HEK293 (cell line): ENCODE results near the gene FTO.

Experiments used
- CTCF ChIA-PET: fragments of 350-600 bp; formaldehyde crosslinking; extraction: SDS; loops from one replicate; lab custom pipeline; 2021; ENCODE audit warnings: antibody characterized with exemption; lab: Yijun Ruan, JAX
- POLR2A ChIA-PET: fragments of 300-600 bp; formaldehyde crosslinking; extraction: SDS; loops from one replicate; lab custom pipeline; 2020; ENCODE audit warnings: antibody characterized with exemption, inconsistent platforms; lab: Yijun Ruan, JAX
- H3K27ac ChIP-seq: fragments of 200-500 bp; sonication (Bioruptor generic); 2 replicates; pipeline ENCODE4 v1.5.1; 2014; ENCODE audit warnings: low read depth, low read length, control low read depth, inconsistent platforms; ENCODE audit errors: extremely low read depth
- H3K36me3 ChIP-seq, 2 experiments: fragments of 200-500 bp in 1 of 2; sonication (Bioruptor generic) in 1 of 2; 1 replicate in 1 of 2; 2 replicates in 1 of 2; pipeline ENCODE4 v1.5.1; 2014 to 2017; ENCODE audit warnings: inconsistent platforms in 2 of 2, low read length in 2 of 2; ENCODE audit not compliant: control insufficient read depth in 2 of 2, insufficient read depth in 1 of 2
- H3K4me1 ChIP-seq: fragments of 200-500 bp; sonication (Bioruptor generic); 2 replicates; pipeline ENCODE4 v1.5.1; 2014; ENCODE audit warnings: mild to moderate bottlenecking, low read length, inconsistent platforms; ENCODE audit not compliant: control insufficient read depth, insufficient read depth
- H3K4me3 ChIP-seq: 2 replicates; pipeline ENCODE4 v1.5.1; 2011; ENCODE audit warnings: low read depth, mild to moderate bottlenecking, control low read depth, low read length, moderate library complexity
- H3K9me3 ChIP-seq: fragments of 200-500 bp; sonication (Bioruptor generic); 2 replicates; pipeline ENCODE4 v1.5.1; 2014; ENCODE audit warnings: low read depth, low read length, inconsistent platforms; ENCODE audit not compliant: control insufficient read depth, insufficient read depth
- EGR2 ChIP-seq: fragments of 450-650 bp; formaldehyde crosslinking; IDR thresholded peaks from 2 replicates; pipeline ENCODE4 v1.5.1; 2016; ENCODE audit warnings: low read depth, missing biosample characterization, missing genetic modification characterization
- GLI2 ChIP-seq: fragments of 450-650 bp; formaldehyde crosslinking; IDR thresholded peaks from 2 replicates; pipeline ENCODE4; 2017; ENCODE audit warnings: missing biosample characterization, missing genetic modification characterization, low read depth, borderline replicate concordance
- GLIS1 ChIP-seq: fragments of 450-650 bp; formaldehyde crosslinking; IDR thresholded peaks from 2 replicates; pipeline ENCODE4 v1.5.1; 2016; ENCODE audit warnings: missing biosample characterization, missing genetic modification characterization
- GLIS2 ChIP-seq: fragments of 450-650 bp; formaldehyde crosslinking; IDR thresholded peaks from 2 replicates; pipeline ENCODE4 v1.5.1; 2016; ENCODE audit warnings: missing biosample characterization, missing genetic modification characterization
- HOXA7 ChIP-seq: sonication (generic); formaldehyde crosslinking; IDR thresholded peaks from 2 replicates; pipeline ENCODE4 v1.8.1; 2022; ENCODE audit warnings: missing genetic modification reagents, borderline replicate concordance
- HOXC10 ChIP-seq: sonication (generic); formaldehyde crosslinking; IDR thresholded peaks from 2 replicates; pipeline ENCODE4 v1.8.1; 2023; ENCODE audit warnings: mild to moderate bottlenecking, missing genetic modification reagents
- KLF7 ChIP-seq: fragments of 450-650 bp; formaldehyde crosslinking; IDR thresholded peaks from 2 replicates; pipeline ENCODE4 v1.5.1; 2016; ENCODE audit warnings: missing biosample characterization, missing genetic modification characterization, borderline replicate concordance
- OSR2 ChIP-seq: fragments of 450-650 bp; formaldehyde crosslinking; IDR thresholded peaks from 2 replicates; pipeline ENCODE4 v1.5.1; 2016; ENCODE audit warnings: missing biosample characterization, missing genetic modification characterization
- SCRT1 ChIP-seq: fragments of 450-650 bp; formaldehyde crosslinking; IDR thresholded peaks from 2 replicates; pipeline ENCODE4 v1.5.1; 2016; ENCODE audit warnings: missing biosample characterization, missing genetic modification characterization, borderline replicate concordance
- SETDB1 ChIP-seq: IDR thresholded peaks from one replicate; pipeline ENCODE4 v1.6.1; 2017; ENCODE audit warnings: mild to moderate bottlenecking, low read length, moderate library complexity, mixed read lengths; ENCODE audit not compliant: insufficient read length
- SP3 ChIP-seq: fragments of 450-650 bp; formaldehyde crosslinking; IDR thresholded peaks from 2 replicates; pipeline ENCODE4 v1.5.1; 2016; ENCODE audit warnings: missing biosample characterization, missing genetic modification characterization
- ZBTB1 ChIP-seq: fragments of 450-650 bp; formaldehyde crosslinking; IDR thresholded peaks from 2 replicates; pipeline ENCODE4 v1.5.1; 2016; ENCODE audit warnings: missing biosample characterization, missing genetic modification characterization
- ZBTB44 ChIP-seq: fragments of 450-650 bp; IDR thresholded peaks from 2 replicates; pipeline ENCODE4 v1.5.1; 2018; ENCODE audit warnings: missing biosample characterization, mild to moderate bottlenecking, missing genetic modification characterization
- ZEB2 ChIP-seq: fragments of 450-650 bp; formaldehyde crosslinking; IDR thresholded peaks from 2 replicates; pipeline ENCODE4 v1.5.1; 2016; ENCODE audit warnings: missing biosample characterization, missing genetic modification characterization
- ZFHX2 ChIP-seq: fragments of 450-650 bp; formaldehyde crosslinking; conservative IDR thresholded peaks from 2 replicates; pipeline ENCODE4 v1.5.1; 2016; ENCODE audit warnings: missing biosample characterization, missing genetic modification characterization
- ZFP69B ChIP-seq: fragments of 450-650 bp; formaldehyde crosslinking; IDR thresholded peaks from 2 replicates; pipeline ENCODE4 v1.5.1; 2016; ENCODE audit warnings: missing biosample characterization, missing genetic modification characterization
- ZNF112 ChIP-seq: fragments of 450-650 bp; formaldehyde crosslinking; IDR thresholded peaks from 2 replicates; pipeline ENCODE4 v1.5.0; 2017; ENCODE audit warnings: missing biosample characterization, missing genetic modification characterization
- ZNF211 ChIP-seq: fragments of 450-650 bp; formaldehyde crosslinking; IDR thresholded peaks from 2 replicates; pipeline ENCODE4 v1.5.1; 2016; ENCODE audit warnings: low read depth, missing biosample characterization, missing genetic modification characterization
- ZNF223 ChIP-seq: fragments of 450-650 bp; formaldehyde crosslinking; IDR thresholded peaks from 2 replicates; pipeline ENCODE4 v1.5.1; 2016; ENCODE audit warnings: missing biosample characterization, missing genetic modification characterization
- ZNF23 ChIP-seq: fragments of 450-650 bp; formaldehyde crosslinking; IDR thresholded peaks from 2 replicates; pipeline ENCODE4 v1.5.1; 2016; ENCODE audit warnings: missing biosample characterization, missing genetic modification characterization, borderline replicate concordance
- ZNF266 ChIP-seq: fragments of 450-650 bp; formaldehyde crosslinking; IDR thresholded peaks from 2 replicates; pipeline ENCODE4 v1.5.1; 2016; ENCODE audit warnings: missing biosample characterization, missing genetic modification characterization, low read depth
- ZNF391 ChIP-seq: fragments of 450-650 bp; formaldehyde crosslinking; IDR thresholded peaks from 2 replicates; pipeline ENCODE4 v1.5.1; 2016; ENCODE audit warnings: low read depth, missing biosample characterization, missing genetic modification characterization, borderline replicate concordance
- ZNF426 ChIP-seq: fragments of 450-650 bp; formaldehyde crosslinking; IDR thresholded peaks from 2 replicates; pipeline ENCODE4 v1.5.1; 2017; ENCODE audit warnings: missing biosample characterization, missing genetic modification characterization, mild to moderate bottlenecking, inconsistent platforms, moderate library complexity
- ZNF521 ChIP-seq: fragments of 450-650 bp; formaldehyde crosslinking; IDR thresholded peaks from 2 replicates; pipeline ENCODE4 v1.5.1; 2017; ENCODE audit warnings: missing biosample characterization, mild to moderate bottlenecking, missing genetic modification characterization
- ZNF529 ChIP-seq: fragments of 450-650 bp; formaldehyde crosslinking; IDR thresholded peaks from 2 replicates; pipeline ENCODE4 v1.5.1; 2017; ENCODE audit warnings: missing genetic modification characterization, missing biosample characterization; ENCODE audit not compliant: insufficient replicate concordance
- ZNF571 ChIP-seq: fragments of 450-650 bp; formaldehyde crosslinking; IDR thresholded peaks from 2 replicates; pipeline ENCODE4 v1.5.0; 2017; ENCODE audit warnings: missing biosample characterization, missing genetic modification characterization
- ZNF623 ChIP-seq: fragments of 450-650 bp; formaldehyde crosslinking; IDR thresholded peaks from 2 replicates; pipeline ENCODE4 v1.5.1; 2016; ENCODE audit warnings: missing biosample characterization, missing genetic modification characterization
- ZNF626 ChIP-seq: fragments of 450-650 bp; sonication (Bioruptor Pico); formaldehyde crosslinking; IDR thresholded peaks from 2 replicates; pipeline ENCODE4 v1.5.1; 2018; ENCODE audit warnings: missing biosample characterization, missing genetic modification characterization, inconsistent platforms
- ZNF639 ChIP-seq: fragments of 450-650 bp; formaldehyde crosslinking; IDR thresholded peaks from 2 replicates; pipeline ENCODE4 v1.5.1; 2016; ENCODE audit warnings: missing biosample characterization, missing genetic modification characterization
- ZNF658 ChIP-seq: fragments of 450-650 bp; formaldehyde crosslinking; IDR thresholded peaks from 2 replicates; pipeline ENCODE4; 2016; ENCODE audit warnings: missing biosample characterization, missing genetic modification characterization
- ZNF704 ChIP-seq: fragments of 450-650 bp; formaldehyde crosslinking; IDR thresholded peaks from 2 replicates; pipeline ENCODE4 v1.5.1; 2016; ENCODE audit warnings: missing biosample characterization, missing genetic modification characterization
- ZNF791 ChIP-seq: fragments of 450-650 bp; formaldehyde crosslinking; IDR thresholded peaks from 2 replicates; pipeline ENCODE4 v1.5.1; 2016; ENCODE audit warnings: missing biosample characterization, missing genetic modification characterization
- ZNF843 ChIP-seq: fragments of 450-650 bp; formaldehyde crosslinking; IDR thresholded peaks from 2 replicates; pipeline ENCODE4 v1.5.1; 2016; ENCODE audit warnings: missing biosample characterization, missing genetic modification characterization
- ZXDB ChIP-seq: fragments of 450-650 bp; formaldehyde crosslinking; IDR thresholded peaks from 2 replicates; pipeline ENCODE4 v1.5.1; 2016; ENCODE audit warnings: missing biosample characterization, missing genetic modification characterization

FTO gene

GRCh38 chr16:54191592-54191991, 487.6 kb downstream of the FTO start:
- no peak for TF ChIP-seq ZNF658 (tag by site-specific recombination)
- no peak for TF ChIP-seq ZNF391 (tag by site-specific recombination)
- no peak for TF ChIP-seq ZNF626 (tag by site-specific recombination)
- no peak for TF ChIP-seq ZXDB (tag by site-specific recombination)
- TF ChIP-seq SCRT1 (tag by site-specific recombination), result no peak
- no peak for TF ChIP-seq ZFP69B (tag by site-specific recombination)
- no peak for TF ChIP-seq ZNF426 (tag by site-specific recombination)
- no peak for TF ChIP-seq GLI2 (tag by site-specific recombination)
- no peak for TF ChIP-seq ZNF529
- no peak for TF ChIP-seq ZNF571 (tag by site-specific recombination)
- no peak for TF ChIP-seq GLIS2 (tag by site-specific recombination)
- no peak for TF ChIP-seq ZNF112 (tag by site-specific recombination)
- TF ChIP-seq ZNF211, result no peak
- no peak for TF ChIP-seq ZNF266
- no peak for TF ChIP-seq ZNF23 (tag by site-specific recombination)
- no peak for TF ChIP-seq HOXC10
- TF ChIP-seq ZBTB1 (tag by site-specific recombination), result no peak
- H3K4me1 ChIP-seq, result no peaks in the 10 kb centered on the region; the same call in 1 of the 2 replicates
- ChIA-PET POLR2A (no interaction called here), CTCF (interaction anchor here (0.6 kb wide), 1 partner anchor 740 kb away, joined by 4 read pairs; no protein-coding TSS in a partner anchor)
- no peak overlapping the region for H3K4me3 ChIP-seq
- H3K36me3 ChIP-seq, result no peaks in the 10 kb centered on the region
- no peaks in the 10 kb centered on the region for H3K9me3 ChIP-seq
- no peak overlapping the region for H3K27ac ChIP-seq

- Histone ChIP-seq H3K4me1 (no peaks in the 10 kb centered on the region; the same call in 1 of the 2 replicates), H3K36me3 (no peaks in the 10 kb centered on the region), H3K4me3 (no peak overlapping the region), H3K27ac (no peak overlapping the region), H3K9me3 (no peaks in the 10 kb centered on the region)
- ChIA-PET POLR2A (no interaction called here), CTCF (interaction anchor here (0.7 to 1.0 kb wide), 3 partner anchors 10 to 312 kb away, joined by 3 read pairs; no protein-coding TSS in a partner anchor)
- no peak for TF ChIP-seq ZNF266
- no peak for TF ChIP-seq OSR2
- TF ChIP-seq SETDB1, result no peak
- no peak for TF ChIP-seq ZNF223
- no peak for TF ChIP-seq ZNF521 (tag by site-specific recombination)
- TF ChIP-seq ZEB2 (tag by site-specific recombination), result no peak
- no peak for TF ChIP-seq EGR2 (tag by site-specific recombination)
- no peak for TF ChIP-seq ZNF843 (tag by site-specific recombination)
- no peak for TF ChIP-seq ZBTB44 (tag by site-specific recombination)
- TF ChIP-seq ZNF626 (tag by site-specific recombination), result no peak
- no peak for TF ChIP-seq ZNF639
- TF ChIP-seq ZNF623 (tag by site-specific recombination), result no peak
- no peak for TF ChIP-seq HOXA7
- TF ChIP-seq ZFHX2 (tag by site-specific recombination), result no peak
- no peak for TF ChIP-seq KLF7 (tag by site-specific recombination)
- no peak for TF ChIP-seq ZNF791
- no peak for TF ChIP-seq ZNF704 (tag by site-specific recombination)
- TF ChIP-seq SP3 (tag by site-specific recombination), result no peak
- no peak for TF ChIP-seq GLIS1 (tag by site-specific recombination)
Observed at GRCh38 chr16:54193013-54193664, 489.2 kb downstream of the FTO start.
